Psoas muscle (tissue), 8 donors: Measurements from ENCODE around the gene FLNB. TPM values are rescaled to one million over a fixed set of nuclear protein-coding genes. Genes with fewer than 3 reads are reported as not detected.

Experiments used
- ATAC-seq, 4 donors: fragments of 200-7000 bp; cut with Tn5 transposase; one replicate each; pipeline ENCODE4 v1.9.1; 2020; ENCODE audit warnings: moderate library complexity in 3 of 4, mild to moderate bottlenecking in 2 of 4
- DNase-seq, 2 donors: peaks; one replicate each; pipeline ENCODE4 v3.0.0-alpha.2; 2020
- H3K27ac ChIP-seq: fragments of 200-600 bp; one replicate; pipeline ENCODE4 v1.8.0; 2022
- H3K27me3 ChIP-seq, 3 donors: fragments of 200-600 bp in 1 of 3; one replicate each; pipeline versions ENCODE4 v1.6.1 to v1.8.0; 2013 to 2022; ENCODE audit warnings: low read length in 2 of 3, mild to moderate bottlenecking in 2 of 3, moderate library complexity in 1 of 3; ENCODE audit not compliant: insufficient read depth in 3 of 3
- H3K36me3 ChIP-seq, 2 donors: fragments of 200-600 bp in 1 of 2; one replicate each; pipeline versions ENCODE4 v1.6.1 to v1.8.0; 2013 to 2022; ENCODE audit warnings: low read depth in 1 of 2, mild to moderate bottlenecking in 1 of 2, moderate library complexity in 1 of 2; ENCODE audit not compliant: insufficient read depth in 1 of 2
- H3K4me1 ChIP-seq: fragments of 200-600 bp; one replicate; pipeline ENCODE4 v1.8.0; 2022
- H3K4me3 ChIP-seq: fragments of 200-600 bp; one replicate; pipeline ENCODE4 v1.8.0; 2022; ENCODE audit warnings: mild to moderate bottlenecking
- H3K9me3 ChIP-seq: fragments of 200-600 bp; one replicate; pipeline ENCODE4 v1.8.0; 2022
- CTCF ChIP-seq: fragments of 200-600 bp; IDR thresholded peaks from one replicate; pipeline ENCODE4 v1.8.0; 2022; ENCODE audit warnings: antibody characterized with exemption
- WGBS, 3 donors: extraction: QIAGEN DNeasy Blood & Tissue Kit; methylation state at CpG; one replicate each; pipeline versions ENCODE4 v1.1.6 to v1.1.7; 2013; 5-methylcytosine and 5-hydroxymethylcytosine counted together
- intact Hi-C, 2 donors: fragments of 100-400 bp; cut with DNase I; formaldehyde crosslinking; loops; one replicate each; pipeline versions ENCODE4 v1.11.0 to v1.14.2; 2022
- polyA plus RNA-seq, 3 donors: library from polyadenylated mRNA; stranded (reverse); fragments of 200-250 nt; gene quantifications; one replicate each; pipeline ENCODE4 v1.2.3, GENCODE V29; 2013
- total RNA-seq, 4 donors: library from RNA; stranded (reverse); fragmentation: NEBNext Ultra II Directional in 2 of 4; extraction: Animal tissue kit (Norgen Biotek cat#: 25700) in 2 of 4; gene quantifications; one replicate each; pipeline versions ENCODE4 v1.2.1 to v1.2.4, GENCODE V29; 2021 to 2023
- donor health status: healthy with polysubstance abuse.
- donor health status: DM: no; HTN: no; CAD: no; lungs with moderate emphysema.
- donor health status: Bipolar disorder and iron deficiency.
- donor health status: healthy.
- donor health status: DM: yes; HTN: yes; CAD: no.
- donor health status: DM: no; HTN: no; CAD: no.
- donor health status: DM: no; HTN: no; CAD: no.
- donor health status: DM: yes; HTN: yes; CAD: no.

Gene FLNB
- total and polyA plus RNA-seq, 7 donors = 6.4 to 17.9 (median 14.7) TPM

GRCh38 chr3:58084788-58085543 lies 76.7 kb downstream of the FLNB start:
- WGBS, 3 donors = 88 to 90% (median 89%) methylated on average over 5 of the region's 5 CpGs

GRCh38 chr3:58085616-58086015 lies 77.4 kb downstream of the FLNB start:
- H3K4me1 ChIP-seq = no peaks in the 10 kb centered on the region
- WGBS, 3 donors = 71 to 90% (median 71%) methylated on average over 6 of the region's 6 CpGs
- ATAC-seq (no peak), DNase-seq (no peak)
- no peaks in the 10 kb centered on the region for H3K27me3 ChIP-seq
- intact Hi-C loops = no loop called here
- no peaks in the 10 kb centered on the region for H3K36me3 ChIP-seq
- H3K27ac ChIP-seq = no peak overlapping the region
- TF ChIP-seq CTCF = no peak
- H3K9me3 ChIP-seq = no peaks in the 10 kb centered on the region
- H3K4me3 ChIP-seq = no peak overlapping the region

More at GRCh38 chr3:58084788-58085543, 76.7 kb downstream of the FLNB start:
- intact Hi-C loops = no loop called here
- Histone ChIP-seq H3K4me3 (no peak overlapping the region), H3K27me3 (no peaks in the 10 kb centered on the region), H3K4me1 (no peaks in the 10 kb centered on the region), H3K9me3 (no peaks in the 10 kb centered on the region), H3K36me3 (no peaks in the 10 kb centered on the region), H3K27ac (no peak overlapping the region)
- ATAC-seq (no peak), DNase-seq (no peak)
- TF ChIP-seq CTCF = no peak

- H3K4me1 ChIP-seq = no peaks in the 10 kb centered on the region
- 87 to 91% (median 91%) methylated on average over 3 of the region's 3 CpGs for WGBS, 3 donors
- intact Hi-C loops = no loop called here
- ATAC-seq (no peak), DNase-seq (no peak)
- no peaks in the 10 kb centered on the region for H3K27me3 ChIP-seq
- TF ChIP-seq CTCF = no peak
- H3K27ac ChIP-seq = no peak overlapping the region
- H3K36me3 ChIP-seq = no peaks in the 10 kb centered on the region
- no peak overlapping the region for H3K4me3 ChIP-seq
- no peaks in the 10 kb centered on the region for H3K9me3 ChIP-seq
Measured at GRCh38 chr3:58088501-58088900, 80.3 kb downstream of the FLNB start.

DNA sequence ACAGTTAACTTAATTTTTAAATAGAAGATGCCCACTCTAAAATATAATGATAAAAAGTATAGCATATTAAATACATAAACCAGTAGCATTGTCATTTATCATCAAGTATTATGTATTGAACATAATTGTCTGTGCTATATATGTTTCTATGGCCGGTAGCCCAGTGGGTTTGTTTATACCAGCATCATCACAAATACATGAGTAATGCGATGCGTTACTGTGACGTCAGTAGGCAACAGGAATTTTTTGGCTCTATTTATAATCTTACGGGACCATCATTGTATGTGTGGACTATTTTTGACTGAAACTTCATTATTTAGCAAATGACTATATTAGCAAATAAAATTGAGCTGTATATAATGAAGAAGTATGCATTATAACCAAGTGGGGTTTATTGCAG lies 82.1 kb downstream of the FLNB start:
- H3K9me3 ChIP-seq = no peaks in the 10 kb centered on the region
- H3K27me3 ChIP-seq = no peaks in the 10 kb centered on the region
- H3K27ac ChIP-seq = no peak overlapping the region
- intact Hi-C loops = no loop called here
- DNase-seq (no peak), ATAC-seq (no peak)
- TF ChIP-seq CTCF = no peak
- no peak overlapping the region for H3K4me3 ChIP-seq
- H3K36me3 ChIP-seq = peaks cover 0 to under 1% of the 10 kb centered on the region in 2 donors
- WGBS, 3 donors = 86 to 92% (median 88%) methylated on average over 5 of the region's 5 CpGs
- no peaks in the 10 kb centered on the region for H3K4me1 ChIP-seq

DNA sequence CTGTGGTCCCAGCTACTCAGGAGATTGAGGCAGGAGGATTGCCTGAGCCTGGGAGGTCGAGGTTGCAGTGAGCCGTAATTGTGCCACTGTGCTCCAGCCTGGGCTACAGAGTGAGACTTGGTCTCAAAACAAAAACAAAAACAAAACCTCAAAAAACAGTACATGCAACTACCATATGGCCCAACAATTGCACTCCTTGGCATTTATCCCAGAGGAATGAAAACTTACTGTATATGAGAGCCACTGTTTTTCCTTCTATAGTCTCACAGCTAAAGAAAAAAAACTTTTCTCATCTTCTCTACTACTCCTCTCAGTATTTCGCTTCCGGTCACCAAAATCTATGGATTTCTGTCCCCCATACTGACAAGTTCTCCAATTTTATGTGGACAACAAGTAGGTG lies 84.3 kb downstream of the FLNB start:
- no peak overlapping the region for H3K4me3 ChIP-seq
- intact Hi-C loops = no loop called here
- peaks cover 5% of the 10 kb centered on the region for H3K4me1 ChIP-seq
- ATAC-seq = no peak
- no peak for DNase-seq
- H3K36me3 ChIP-seq = peaks cover 0 to 17% of the 10 kb centered on the region in 2 donors
- H3K27ac ChIP-seq = no peak overlapping the region
- H3K27me3 ChIP-seq = no peaks in the 10 kb centered on the region
- WGBS, 3 donors = 89 to 93% (median 89%) methylated on average over 4 of the region's 4 CpGs
- no peaks in the 10 kb centered on the region for H3K9me3 ChIP-seq
- TF ChIP-seq CTCF = no peak
